GM19452 (cell line): Measurements from ENCODE around the gene ARHGAP26.
A peak's percentile ranks its signal among the peaks of the same experiment; 100 is the strongest.
"Not testable (repeated sequence)": the region's sequence is repeated elsewhere in the genome, so short reads cannot be mapped to it uniquely, and the experiment has no call there.

Experiments
- ATAC-seq: cut with Tn5 transposase; IDR thresholded peaks from one replicate; pipeline ENCODE4 v1.9.1; 2021; ENCODE audit not compliant: unreplicated experiment

ARHGAP26 gene

GRCh38 chr5:142978252-142978651 lies 208.1 kb downstream of the ARHGAP26 start:
- no peak for ATAC-seq

GRCh38 chr5:142978726-142979125 lies 208.5 kb downstream of the ARHGAP26 start:
- ATAC-seq = no peak

GRCh38 chr5:142979636-142980035 lies 209.5 kb downstream of the ARHGAP26 start:
- no peak for ATAC-seq

GRCh38 chr5:142981475-142981874 lies 211.3 kb downstream of the ARHGAP26 start:
- ATAC-seq = no peak

- no peak for ATAC-seq
These were observed 212.0 kb downstream of the ARHGAP26 start for GRCh38 chr5:142981886-142982820.

GRCh38 chr5:142982821-142983200 lies 212.6 kb downstream of the ARHGAP26 start:
- ATAC-seq = no peak

GRCh38 chr5:142984011-142984410 lies 213.8 kb downstream of the ARHGAP26 start:
- no peak for ATAC-seq

- no peak for ATAC-seq
These were observed 214.3 kb downstream of the ARHGAP26 start for GRCh38 chr5:142984525-142984924.

GRCh38 chr5:142989270-142989669 lies 219.1 kb downstream of the ARHGAP26 start:
- ATAC-seq = not testable (repeated sequence)

- ATAC-seq = not testable (repeated sequence)
These were observed 219.9 kb downstream of the ARHGAP26 start for GRCh38 chr5:142990073-142990472.

- no peak for ATAC-seq
These were observed 224.0 kb downstream of the ARHGAP26 start for GRCh38 chr5:142994218-142994617.

GRCh38 chr5:142995621-142996020 lies 225.4 kb downstream of the ARHGAP26 start:
- not testable (repeated sequence) for ATAC-seq

- ATAC-seq = no peak
These were observed 227.4 kb downstream of the ARHGAP26 start for GRCh38 chr5:142997591-142997990.

GRCh38 chr5:142998316-142999020 lies 228.3 kb downstream of the ARHGAP26 start:
- no peak for ATAC-seq

- not testable (repeated sequence) for ATAC-seq
These were observed 230.4 kb downstream of the ARHGAP26 start for GRCh38 chr5:143000551-143000950.

GRCh38 chr5:143001764-143002351 lies 231.7 kb downstream of the ARHGAP26 start:
- no peak for ATAC-seq

- peak; percentile 74 for ATAC-seq
These were observed 232.5 kb downstream of the ARHGAP26 start for GRCh38 chr5:143002459-143003327.

- no peak for ATAC-seq
These were observed 233.1 kb downstream of the ARHGAP26 start for GRCh38 chr5:143003328-143003636.

- ATAC-seq = peak; percentile 25
These were observed 234.4 kb downstream of the ARHGAP26 start for GRCh38 chr5:143004361-143005145.

- ATAC-seq = no peak
These were observed 236.3 kb downstream of the ARHGAP26 start for GRCh38 chr5:143006501-143006900.
